Measurements from ENCODE around the gene SMYD3.

Gene SMYD3

DNA sequence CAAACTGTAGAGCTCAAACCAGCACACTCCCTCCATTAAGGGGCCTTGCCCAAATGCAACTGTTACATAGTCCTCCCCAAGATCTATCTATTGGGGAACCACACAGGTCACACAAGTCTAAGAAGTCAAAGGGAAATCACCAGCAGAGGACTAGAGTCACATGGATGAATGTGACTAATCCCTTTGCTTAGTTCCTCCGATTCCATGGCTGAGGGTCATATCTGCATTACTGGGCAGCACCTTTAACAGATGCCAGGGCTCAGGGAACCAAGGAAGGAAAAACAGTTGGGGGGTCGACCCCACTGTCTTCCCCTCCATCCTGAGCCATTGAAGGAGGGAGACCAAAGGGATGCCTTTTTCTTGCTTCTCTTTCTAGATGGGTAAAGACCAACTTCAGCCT, 23.4 kb upstream of the SMYD3 start:
- Histone ChIP-seq H4K20me1 (ENCODE audit: insufficient read depth, low read length) (no peaks in the 10 kb centered on the region), H3K9ac (ENCODE audit: low read length) (no peak overlapping the region), H3K36me3 (replicated peaks; ENCODE audit: insufficient read depth, low read length) (no peaks in the 10 kb centered on the region), H3K9me3 (replicated peaks; ENCODE audit: insufficient read depth, low read length) (no peaks in the 10 kb centered on the region), H3K4me1 (ENCODE audit: low read length) (no peaks in the 10 kb centered on the region), H2AFZ (ENCODE audit: low read length) (no peak overlapping the region), H3K4me2 (ENCODE audit: low read depth, low read length) (no peak overlapping the region), H3K9me2 (replicated peaks; ENCODE audit: insufficient read depth, low read length) (no peaks in the 10 kb centered on the region), H3K27ac (ENCODE audit: low read length) (no peak overlapping the region), H3K27me3 (replicated peaks; ENCODE audit: insufficient read depth, low read length) (no peaks in the 10 kb centered on the region), H3F3A (ENCODE audit: insufficient read depth, low read length) (no peaks in the 10 kb centered on the region), H3K4me3 (ENCODE audit: low read length) (no peak overlapping the region), H3K79me2 (ENCODE audit: low read length) (no peaks in the 10 kb centered on the region)
- TF ChIP-seq CTCF (IDR thresholded peaks at IDR 0.05; ENCODE audit: low read length) (no peak), EZH2 (optimal IDR thresholded peaks at IDR 0.05; ENCODE audit: low read depth, low read length) (no peak), EZH2phosphoT487 (IDR thresholded peaks at IDR 0.05; ENCODE audit: low read length) (no peak)
- no peak for DNase-seq

DNA sequence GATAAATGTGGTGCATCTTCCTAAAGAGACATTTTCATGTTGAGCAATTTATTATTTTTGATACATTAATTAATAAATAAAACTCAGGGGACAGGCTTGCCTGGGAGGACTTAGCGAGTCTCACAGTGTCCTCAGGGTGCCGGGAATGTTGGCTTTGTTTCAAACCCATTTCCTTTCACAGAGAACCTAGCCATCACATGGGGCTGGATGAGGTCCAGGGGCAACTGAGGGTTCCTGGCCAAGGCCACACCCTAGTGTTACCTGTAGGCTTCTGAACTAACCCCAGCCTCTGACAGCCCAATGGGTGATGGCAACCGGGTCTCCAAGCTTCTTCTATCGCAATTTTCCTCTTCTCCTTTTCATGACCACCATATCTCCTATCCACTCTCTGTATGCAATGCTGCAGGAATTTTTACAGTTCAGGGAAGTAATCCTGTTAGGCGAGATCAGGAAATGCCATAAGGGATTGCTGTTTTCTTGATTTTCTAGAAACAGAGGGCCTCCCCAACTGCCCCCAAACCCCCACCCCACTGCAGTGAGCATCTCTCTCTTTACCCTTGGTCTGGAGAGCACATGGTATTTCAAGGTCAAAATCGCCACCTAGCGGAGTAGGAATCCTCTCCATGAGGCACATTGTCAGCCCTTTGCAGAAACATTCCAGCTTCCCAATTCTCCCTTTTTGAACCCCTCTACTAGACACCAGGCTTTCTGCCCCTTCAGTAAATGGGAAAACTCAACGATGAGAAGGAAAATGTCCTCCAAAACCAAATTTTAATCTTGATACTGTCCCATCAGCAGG, 22.1 kb upstream of the SMYD3 start:
- no peak for DNase-seq
- Histone ChIP-seq H3K9me2 (replicated peaks; ENCODE audit: insufficient read depth, low read length) (no peaks in the 10 kb centered on the region), H3K36me3 (replicated peaks; ENCODE audit: insufficient read depth, low read length) (no peaks in the 10 kb centered on the region), H3K27ac (ENCODE audit: low read length) (no peak overlapping the region), H3K4me2 (ENCODE audit: low read depth, low read length) (no peak overlapping the region), H3K27me3 (replicated peaks; ENCODE audit: insufficient read depth, low read length) (no peaks in the 10 kb centered on the region), H3K4me1 (ENCODE audit: low read length) (no peaks in the 10 kb centered on the region), H4K20me1 (ENCODE audit: insufficient read depth, low read length) (no peaks in the 10 kb centered on the region), H3K9ac (ENCODE audit: low read length) (no peak overlapping the region), H3F3A (ENCODE audit: insufficient read depth, low read length) (no peaks in the 10 kb centered on the region), H3K9me3 (replicated peaks; ENCODE audit: insufficient read depth, low read length) (no peaks in the 10 kb centered on the region), H3K4me3 (ENCODE audit: low read length) (no peak overlapping the region), H2AFZ (ENCODE audit: low read length) (no peak overlapping the region), H3K79me2 (ENCODE audit: low read length) (no peaks in the 10 kb centered on the region)
- TF ChIP-seq EZH2 (optimal IDR thresholded peaks at IDR 0.05; ENCODE audit: low read depth, low read length): no peak
- no peak for TF ChIP-seq EZH2phosphoT487 (IDR thresholded peaks at IDR 0.05; ENCODE audit: low read length)
- no peak for TF ChIP-seq CTCF (IDR thresholded peaks at IDR 0.05; ENCODE audit: low read length)

DNA sequence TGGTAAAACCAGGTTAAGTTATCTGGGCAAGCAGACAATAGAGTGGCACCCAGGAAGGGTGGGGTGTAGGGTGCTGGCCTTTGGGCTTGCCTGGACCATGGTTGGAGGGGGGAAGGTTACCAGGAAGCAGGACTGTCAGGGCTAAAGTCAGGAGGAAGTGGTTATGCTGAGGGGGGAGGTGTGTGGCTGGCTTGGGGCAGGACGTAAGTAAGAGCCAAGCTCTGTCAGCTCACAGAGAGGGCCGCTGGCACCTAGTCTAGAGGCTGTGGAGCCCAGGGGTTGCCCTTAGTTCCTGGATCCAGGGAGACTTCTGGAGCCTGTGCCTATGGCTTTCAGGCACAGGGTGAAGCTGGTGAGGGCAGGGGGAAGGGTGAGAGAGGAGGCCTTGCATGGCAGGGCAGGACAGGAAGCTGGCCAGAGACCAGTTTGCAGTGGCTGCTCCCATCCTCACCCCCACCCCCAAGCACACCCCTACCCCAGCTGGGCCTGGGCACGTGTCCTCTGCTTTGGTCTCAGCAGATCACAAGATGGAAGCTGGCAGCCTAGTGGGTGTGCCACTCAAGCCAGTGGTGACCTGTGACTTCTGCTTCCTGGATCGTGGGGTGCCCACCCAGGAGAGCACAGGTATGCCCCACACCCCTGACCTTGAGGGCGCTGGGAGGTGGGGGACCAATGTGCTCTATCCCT, 20.5 kb upstream of the SMYD3 start:
- H3K9ac ChIP-seq (ENCODE audit: low read length): no peak overlapping the region
- DNase-seq: no peak
- H3K27ac ChIP-seq (ENCODE audit: low read length): no peak overlapping the region
- H3K4me1 ChIP-seq (ENCODE audit: low read length): no peaks in the 10 kb centered on the region
- H3K9me2 ChIP-seq (replicated peaks; ENCODE audit: insufficient read depth, low read length): no peaks in the 10 kb centered on the region
- TF ChIP-seq EZH2phosphoT487 (IDR thresholded peaks at IDR 0.05; ENCODE audit: low read length) (no peak), EZH2 (optimal IDR thresholded peaks at IDR 0.05; ENCODE audit: low read depth, low read length) (no peak), CTCF (IDR thresholded peaks at IDR 0.05; ENCODE audit: low read length) (no peak)
- no peaks in the 10 kb centered on the region for H3K27me3 ChIP-seq (replicated peaks; ENCODE audit: insufficient read depth, low read length)
- no peak overlapping the region for H3K4me2 ChIP-seq (ENCODE audit: low read depth, low read length)
- H3K79me2 ChIP-seq (ENCODE audit: low read length): no peaks in the 10 kb centered on the region
- H3K9me3 ChIP-seq (replicated peaks; ENCODE audit: insufficient read depth, low read length): no peaks in the 10 kb centered on the region
- no peaks in the 10 kb centered on the region for H4K20me1 ChIP-seq (ENCODE audit: insufficient read depth, low read length)
- no peaks in the 10 kb centered on the region for H3K36me3 ChIP-seq (replicated peaks; ENCODE audit: insufficient read depth, low read length)
- peak overlapping the region; percentile 53 for H2AFZ ChIP-seq (ENCODE audit: low read length)
- no peaks in the 10 kb centered on the region for H3F3A ChIP-seq (ENCODE audit: insufficient read depth, low read length)
- no peak overlapping the region for H3K4me3 ChIP-seq (ENCODE audit: low read length)
